SK-MEL-5 (cell line): ENCODE measurements around the gene ZGPAT. TPM values are rescaled to one million over a fixed set of nuclear protein-coding genes. Genes with fewer than 3 reads are reported as not detected.

Experiments
- DNase-seq: peaks from one replicate; pipeline ENCODE4 v3.0.0-alpha.2; 2016; ENCODE audit warnings: low read depth, low spot score
- in situ Hi-C: cut with HindIII; loops from 2 replicates; pipeline ENCODE4 v1.10.0; 2016; ENCODE audit warnings: low sequenced_read_pairs, high pct_unique_total_duplicates, low pct_unique_long_range_greater_than_20kb
- total RNA-seq: library from RNA; depleted of rRNA; stranded (reverse); fragments of >200 nt; shearing (Covaris generic); gene quantifications from 2 replicates; pipeline ENCODE4 v1.2.3, GENCODE V29; 2014

Gene ZGPAT
- total RNA-seq, 1 experiment from 2014 or later, result 23.4 TPM

- no peak for DNase-seq
Measured at GRCh38 chr20:63689046-63690002, 18.5 kb upstream of the ZGPAT start.

GRCh38 chr20:63690003-63690897, 17.6 kb upstream of the ZGPAT start:
- in situ Hi-C loops, result no loop called here
- DNase-seq, result no peak

More at GRCh38 chr20:63689046-63690002, 18.5 kb upstream of the ZGPAT start:
- in situ Hi-C loops, result no loop called here

- in situ Hi-C loops, result no loop called here
- DNase-seq, result no peak
Measured at GRCh38 chr20:63690898-63691710, 16.7 kb upstream of the ZGPAT start.

GRCh38 chr20:63691711-63692435, 16.0 kb upstream of the ZGPAT start:
- DNase-seq, result no peak
- in situ Hi-C loops, result no loop called here

GRCh38 chr20:63692436-63693082, 15.3 kb upstream of the ZGPAT start:
- peak; percentile 34 for DNase-seq
- in situ Hi-C loops, result no loop called here

- in situ Hi-C loops, result no loop called here
- no peak for DNase-seq
Measured at GRCh38 chr20:63693083-63693732, 14.6 kb upstream of the ZGPAT start.

GRCh38 chr20:63693733-63694583, 13.9 kb upstream of the ZGPAT start:
- no peak for DNase-seq
- in situ Hi-C loops, result no loop called here

GRCh38 chr20:63694584-63695423, 13.0 kb upstream of the ZGPAT start:
- in situ Hi-C loops, result no loop called here
- DNase-seq, result no peak

- in situ Hi-C loops, result no loop called here
- no peak for DNase-seq
Measured at GRCh38 chr20:63695424-63696305, 12.2 kb upstream of the ZGPAT start.

GRCh38 chr20:63696306-63696627, 11.6 kb upstream of the ZGPAT start:
- no peak for DNase-seq
- in situ Hi-C loops, result no loop called here

- in situ Hi-C loops, result no loop called here
- DNase-seq, result no peak
Measured at GRCh38 chr20:63696628-63697356, 11.0 kb upstream of the ZGPAT start, which contains the start of gene TNFRSF6B. TNFRSF6B (plus strand) TSS chr20:63696652; CDS start chr20:63696768, 116 bp downstream.

GRCh38 chr20:63697357-63697867, 10.4 kb upstream of the ZGPAT start:
- DNase-seq, result no peak
- in situ Hi-C loops, result no loop called here
